ENCODE measurements around the gene RBM11.

DNA sequence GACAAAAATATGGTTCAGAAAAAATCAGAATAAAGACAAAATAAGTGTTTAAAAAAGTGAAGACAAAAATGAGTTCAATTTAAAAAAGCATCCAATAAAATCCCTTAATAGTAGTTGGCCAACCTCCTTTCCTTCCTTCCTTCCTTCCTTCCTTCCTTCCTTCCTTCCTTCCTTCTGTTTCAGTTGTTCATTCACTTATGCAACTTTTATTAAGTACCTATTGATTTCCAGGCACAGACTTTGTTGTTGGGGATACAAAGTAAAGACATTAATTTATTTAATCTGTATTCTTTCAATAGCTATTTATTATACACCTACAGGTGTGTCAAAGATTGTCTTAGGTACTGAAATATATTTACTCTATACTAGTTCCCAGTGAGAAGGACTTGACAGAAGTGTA lies 2.8 kb upstream of the RBM11 start:
- TF ChIP-seq, protein P1, sequence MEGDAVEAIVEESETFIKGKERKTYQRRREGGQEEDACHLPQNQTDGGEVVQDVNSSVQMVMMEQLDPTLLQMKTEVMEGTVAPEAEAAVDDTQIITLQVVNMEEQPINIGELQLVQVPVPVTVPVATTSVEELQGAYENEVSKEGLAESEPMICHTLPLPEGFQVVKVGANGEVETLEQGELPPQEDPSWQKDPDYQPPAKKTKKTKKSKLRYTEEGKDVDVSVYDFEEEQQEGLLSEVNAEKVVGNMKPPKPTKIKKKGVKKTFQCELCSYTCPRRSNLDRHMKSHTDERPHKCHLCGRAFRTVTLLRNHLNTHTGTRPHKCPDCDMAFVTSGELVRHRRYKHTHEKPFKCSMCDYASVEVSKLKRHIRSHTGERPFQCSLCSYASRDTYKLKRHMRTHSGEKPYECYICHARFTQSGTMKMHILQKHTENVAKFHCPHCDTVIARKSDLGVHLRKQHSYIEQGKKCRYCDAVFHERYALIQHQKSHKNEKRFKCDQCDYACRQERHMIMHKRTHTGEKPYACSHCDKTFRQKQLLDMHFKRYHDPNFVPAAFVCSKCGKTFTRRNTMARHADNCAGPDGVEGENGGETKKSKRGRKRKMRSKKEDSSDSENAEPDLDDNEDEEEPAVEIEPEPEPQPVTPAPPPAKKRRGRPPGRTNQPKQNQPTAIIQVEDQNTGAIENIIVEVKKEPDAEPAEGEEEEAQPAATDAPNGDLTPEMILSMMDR (conservative IDR thresholded peaks at IDR 0.05) = no peak
- no peak for TF ChIP-seq ZFX (IDR thresholded peaks at IDR 0.05)

Measured in C4-2B (cell line).